GM23338 (cell line): ENCODE data around the gene SLC19A1. TPM values are rescaled to one million over a fixed set of nuclear protein-coding genes. Genes with fewer than 3 reads are reported as not detected.

Experiments
- ATAC-seq: fragments of 200-7000 bp; cut with Tn5 transposase; 3 replicates; pipeline ENCODE4 v1.9.1; 2020
- DNase-seq: peaks from one replicate; pipeline ENCODE4 v3.0.0-alpha.2; 2015; ENCODE audit warnings: low spot score
- H2AFZ ChIP-seq: fragments of 200-600 bp; sonication (generic); 2 replicates; pipeline ENCODE4 v1.8.0; 2016; ENCODE audit warnings: antibody characterized with exemption, mild to moderate bottlenecking, moderate library complexity
- H3F3A ChIP-seq: fragments of 200-600 bp; sonication (generic); replicated peaks from 2 replicates; pipeline ENCODE4 v1.8.0; 2017; ENCODE audit warnings: antibody characterized with exemption, mixed run types, low read depth
- H3K27ac ChIP-seq: fragments of 200-600 bp; sonication (generic); 2 replicates; pipeline ENCODE4 v1.6.1; 2016; ENCODE audit warnings: low read depth
- H3K27me3 ChIP-seq: fragments of 200-600 bp; sonication (generic); 2 replicates; pipeline ENCODE4 v1.8.0; 2016; ENCODE audit warnings: mild to moderate bottlenecking, mixed run types, moderate library complexity; ENCODE audit not compliant: insufficient read depth
- H3K36me3 ChIP-seq: fragments of 200-600 bp; sonication (generic); 2 replicates; pipeline ENCODE4 v1.8.0; 2016; ENCODE audit warnings: mild to moderate bottlenecking; ENCODE audit not compliant: insufficient read depth
- H3K4me1 ChIP-seq: fragments of 200-600 bp; sonication (generic); 2 replicates; pipeline ENCODE4 v1.8.0; 2016; ENCODE audit warnings: mild to moderate bottlenecking, moderate library complexity; ENCODE audit not compliant: insufficient read depth
- H3K4me2 ChIP-seq: fragments of 200-600 bp; sonication (generic); 2 replicates; pipeline ENCODE4 v1.7.1; 2017; ENCODE audit warnings: mixed run types
- H3K4me3 ChIP-seq: fragments of 200-600 bp; sonication (generic); 2 replicates; pipeline ENCODE4 v1.6.1; 2016; ENCODE audit warnings: mixed run types
- H3K79me2 ChIP-seq: fragments of 200-600 bp; sonication (generic); replicated peaks from 2 replicates; pipeline ENCODE4 v1.8.0; 2017; ENCODE audit warnings: mild to moderate bottlenecking; ENCODE audit not compliant: insufficient read depth
- H3K9me2 ChIP-seq: fragments of 200-600 bp; sonication (generic); 2 replicates; pipeline ENCODE4 v1.8.0; 2017; ENCODE audit not compliant: insufficient read depth
- H4K20me1 ChIP-seq: fragments of 200-600 bp; sonication (generic); replicated peaks from 2 replicates; pipeline ENCODE4 v1.8.0; 2017; ENCODE audit warnings: mild to moderate bottlenecking; ENCODE audit not compliant: insufficient read depth
- H3K27ac Mint-ChIP-seq: 2 replicates; pipeline ENCODE4 v1.8.0; 2020; ENCODE audit warnings: inconsistent platforms, mild to moderate bottlenecking, moderate library complexity, mixed read lengths
- H3K27me3 Mint-ChIP-seq: 3 replicates; pipeline ENCODE4 v1.8.0; 2022; ENCODE audit warnings: low read depth, mild to moderate bottlenecking, moderate library complexity, mixed read lengths, inconsistent platforms; ENCODE audit not compliant: insufficient read depth, poor library complexity
- H3K36me3 Mint-ChIP-seq: 3 replicates; pipeline ENCODE4 v1.8.0; 2021; ENCODE audit warnings: low read depth, mild to moderate bottlenecking, inconsistent platforms, moderate library complexity, mixed read lengths
- H3K4me1 Mint-ChIP-seq: 3 replicates; pipeline ENCODE4 v1.8.0; 2020; ENCODE audit warnings: mild to moderate bottlenecking, inconsistent platforms, mixed read lengths
- H3K4me3 Mint-ChIP-seq: 3 replicates; pipeline ENCODE4 v1.8.0; 2021; ENCODE audit warnings: moderate library complexity, mild to moderate bottlenecking, inconsistent platforms, mixed read lengths
- H3K9me3 Mint-ChIP-seq: 3 replicates; pipeline ENCODE4 v1.8.0; 2020; ENCODE audit warnings: moderate library complexity, mild to moderate bottlenecking, inconsistent platforms, mixed read lengths
- EZH2 ChIP-seq: fragments of 200-600 bp; sonication (generic); IDR thresholded peaks from one replicate; pipeline ENCODE4 v1.8.0; 2017; ENCODE audit warnings: antibody characterized with exemption, mild to moderate bottlenecking, low read depth; ENCODE audit not compliant: unreplicated experiment
- EZH2phosphoT487 ChIP-seq: fragments of 200-600 bp; sonication (generic); IDR thresholded peaks from one replicate; pipeline ENCODE4 v1.8.1; 2018; ENCODE audit warnings: antibody characterized with exemption; ENCODE audit not compliant: unreplicated experiment
- JUNB ChIP-seq: IDR thresholded peaks from one replicate; pipeline ENCODE4 v1.6.1; 2016; ENCODE audit warnings: antibody characterized with exemption; ENCODE audit not compliant: unreplicated experiment
- NANOG ChIP-seq: IDR thresholded peaks from 2 replicates; pipeline ENCODE4 v1.6.1; 2016; ENCODE audit warnings: antibody characterized with exemption, borderline replicate concordance
- STAT1 ChIP-seq: IDR thresholded peaks from one replicate; pipeline ENCODE4 v1.6.1; 2016; ENCODE audit warnings: antibody characterized with exemption; ENCODE audit not compliant: unreplicated experiment
- ZNF114 ChIP-seq: fragments of 250-450 bp; sonication (Bioruptor Pico); IDR thresholded peaks from 2 replicates; pipeline ENCODE4 v1.5.0; 2020; ENCODE audit warnings: mild to moderate bottlenecking, moderate library complexity
- ZNF331 ChIP-seq: fragments of 250-450 bp; sonication (Bioruptor Pico); IDR thresholded peaks from 2 replicates; pipeline ENCODE4 v1.5.0; 2020; ENCODE audit warnings: low read depth, mild to moderate bottlenecking, moderate library complexity
- polyA plus RNA-seq: library from polyadenylated mRNA; unstranded; fragments of >200 nt; fragmentation: Nextera tagmentation; extraction: Ambion mirVana; gene quantifications from 2 replicates; pipeline ENCODE4 v1.2.1, GENCODE V29; 2016
- total RNA-seq: library from RNA; depleted of rRNA; stranded (reverse); fragments of >200 nt; shearing (Covaris generic); gene quantifications from 2 replicates; pipeline ENCODE4 v1.2.3, GENCODE V29; 2014
- TF ChIP-seq, protein P1 (sequence below): IDR thresholded peaks from 2 replicates; pipeline ENCODE4 v1.6.1; 2016; ENCODE audit warnings: antibody characterized with exemption
- TF ChIP-seq, protein P2 (sequence below), 2 experiments: fragments of 200-600 bp in 1 of 2; sonication (generic) in 1 of 2; conservative IDR thresholded peaks; 2 replicates each; pipeline versions ENCODE4 v1.5.1 to v1.6.1; 2016 to 2017; ENCODE audit warnings: antibody characterized with exemption in 2 of 2, low read depth in 2 of 2, mild to moderate bottlenecking in 2 of 2, moderate library complexity in 1 of 2
- TF ChIP-seq, protein P3 (sequence below): IDR thresholded peaks from one replicate; pipeline ENCODE4 v1.6.1; 2018; ENCODE audit warnings: antibody characterized with exemption; ENCODE audit not compliant: unreplicated experiment

Gene SLC19A1
- total and polyA plus RNA-seq, 2 experiments from 2014 or later = 31.2 to 33.0 TPM

DNA sequence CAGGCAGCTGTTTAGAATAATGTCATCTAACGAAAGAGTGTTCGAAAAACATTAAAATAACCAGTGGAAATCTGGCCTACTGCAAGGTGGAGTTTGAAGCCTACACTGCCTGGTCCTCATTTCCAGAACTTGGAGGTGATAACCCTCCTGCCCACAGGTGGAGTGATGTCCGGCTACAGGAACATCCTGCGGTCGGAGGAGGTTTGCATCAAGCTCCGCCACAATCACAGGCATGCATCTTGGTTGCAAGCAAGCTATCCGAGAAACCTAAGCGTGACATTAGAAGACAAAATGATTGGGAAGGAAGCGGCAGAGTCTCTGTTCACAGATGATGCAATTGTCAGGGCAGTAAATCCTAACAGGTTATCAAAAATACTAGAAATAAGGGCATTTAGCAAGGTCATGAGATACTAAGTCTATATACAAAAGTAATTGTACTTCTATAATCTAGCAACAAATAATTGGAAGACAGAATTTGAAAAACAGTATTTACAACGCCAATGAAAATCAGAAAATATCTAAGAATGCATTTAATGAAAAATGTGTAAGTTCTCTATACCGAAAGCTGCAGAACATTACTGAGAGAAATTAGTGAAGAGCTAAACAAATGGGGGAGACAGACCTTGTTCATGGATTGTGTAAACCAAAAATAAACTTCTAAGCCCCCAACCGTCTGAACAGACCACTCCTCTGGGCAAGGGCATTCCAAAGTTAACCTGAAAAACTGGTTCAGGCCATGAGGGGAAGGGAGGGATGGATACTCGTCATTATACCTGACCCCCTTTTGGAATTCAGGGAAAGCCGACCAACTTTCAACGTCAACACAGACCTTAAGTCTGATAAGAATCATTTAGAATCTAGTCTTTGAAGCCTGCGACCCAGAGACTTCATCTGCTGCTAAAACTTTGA, 4.7 kb upstream of the SLC19A1 start (continued):
- TF ChIP-seq EZH2 = no peak
- TF ChIP-seq, protein P1, sequence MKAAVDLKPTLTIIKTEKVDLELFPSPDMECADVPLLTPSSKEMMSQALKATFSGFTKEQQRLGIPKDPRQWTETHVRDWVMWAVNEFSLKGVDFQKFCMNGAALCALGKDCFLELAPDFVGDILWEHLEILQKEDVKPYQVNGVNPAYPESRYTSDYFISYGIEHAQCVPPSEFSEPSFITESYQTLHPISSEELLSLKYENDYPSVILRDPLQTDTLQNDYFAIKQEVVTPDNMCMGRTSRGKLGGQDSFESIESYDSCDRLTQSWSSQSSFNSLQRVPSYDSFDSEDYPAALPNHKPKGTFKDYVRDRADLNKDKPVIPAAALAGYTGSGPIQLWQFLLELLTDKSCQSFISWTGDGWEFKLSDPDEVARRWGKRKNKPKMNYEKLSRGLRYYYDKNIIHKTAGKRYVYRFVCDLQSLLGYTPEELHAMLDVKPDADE = no peak

DNA sequence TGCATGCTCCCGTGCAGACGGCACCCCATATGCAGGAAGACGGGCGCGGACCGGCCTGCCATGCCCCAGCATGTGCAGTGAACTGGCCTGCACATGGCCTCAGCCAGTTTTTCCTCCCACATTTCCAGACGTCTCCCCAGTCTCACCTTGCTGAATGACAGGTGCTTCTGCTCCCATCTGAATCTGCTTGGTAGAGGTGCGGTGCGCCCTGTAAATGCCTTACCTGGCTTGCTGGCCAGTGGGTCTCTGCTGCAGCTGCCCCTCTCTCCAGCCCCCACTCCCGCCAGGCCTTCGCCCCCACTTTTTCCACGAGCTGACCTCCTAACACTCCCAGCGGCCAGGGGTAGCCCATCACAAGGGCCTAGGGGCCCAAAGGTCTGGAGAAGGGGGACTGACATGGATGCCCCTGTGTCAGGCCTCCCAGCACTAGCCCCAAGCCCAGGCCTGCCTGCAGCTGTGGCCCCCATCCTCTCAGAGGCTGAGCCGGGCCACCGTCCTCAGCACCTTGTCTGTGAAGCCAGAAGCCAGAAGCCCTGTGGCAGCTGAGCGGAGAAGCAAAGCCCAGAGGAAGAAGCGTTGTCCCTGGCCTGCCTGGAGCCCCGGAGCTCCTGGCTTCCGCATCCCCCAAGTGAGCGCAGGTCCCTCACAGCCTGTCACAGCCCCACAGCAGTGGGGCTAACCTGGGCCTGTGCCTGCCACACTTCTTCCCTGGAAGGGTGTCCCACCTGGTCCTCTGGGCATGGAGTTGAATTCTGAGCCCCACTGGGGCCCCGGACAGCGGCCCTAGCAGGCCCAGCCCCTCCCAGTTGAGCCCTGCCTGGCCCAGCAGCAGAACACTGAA, 3.7 kb upstream of the SLC19A1 start:
- no peak overlapping the region for H2AFZ ChIP-seq
- no peaks in the 10 kb centered on the region for H3K27me3 ChIP-seq
- ATAC-seq = no peak
- DNase-seq = no peak
- TF ChIP-seq JUNB = no peak
- TF ChIP-seq, protein P2, sequence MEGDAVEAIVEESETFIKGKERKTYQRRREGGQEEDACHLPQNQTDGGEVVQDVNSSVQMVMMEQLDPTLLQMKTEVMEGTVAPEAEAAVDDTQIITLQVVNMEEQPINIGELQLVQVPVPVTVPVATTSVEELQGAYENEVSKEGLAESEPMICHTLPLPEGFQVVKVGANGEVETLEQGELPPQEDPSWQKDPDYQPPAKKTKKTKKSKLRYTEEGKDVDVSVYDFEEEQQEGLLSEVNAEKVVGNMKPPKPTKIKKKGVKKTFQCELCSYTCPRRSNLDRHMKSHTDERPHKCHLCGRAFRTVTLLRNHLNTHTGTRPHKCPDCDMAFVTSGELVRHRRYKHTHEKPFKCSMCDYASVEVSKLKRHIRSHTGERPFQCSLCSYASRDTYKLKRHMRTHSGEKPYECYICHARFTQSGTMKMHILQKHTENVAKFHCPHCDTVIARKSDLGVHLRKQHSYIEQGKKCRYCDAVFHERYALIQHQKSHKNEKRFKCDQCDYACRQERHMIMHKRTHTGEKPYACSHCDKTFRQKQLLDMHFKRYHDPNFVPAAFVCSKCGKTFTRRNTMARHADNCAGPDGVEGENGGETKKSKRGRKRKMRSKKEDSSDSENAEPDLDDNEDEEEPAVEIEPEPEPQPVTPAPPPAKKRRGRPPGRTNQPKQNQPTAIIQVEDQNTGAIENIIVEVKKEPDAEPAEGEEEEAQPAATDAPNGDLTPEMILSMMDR (conservative IDR thresholded peaks at IDR 0.05; ENCODE audit: low read depth in 2 of 2) = no peak
- TF ChIP-seq STAT1 = no peak
- TF ChIP-seq EZH2phosphoT487 = no peak
- H3K4me1 ChIP-seq = peaks cover under 1% of the 10 kb centered on the region
- no peaks in the 10 kb centered on the region for H3K36me3 Mint-ChIP-seq
- no peak overlapping the region for H3K27ac ChIP-seq
- no peak overlapping the region for H3K4me3 Mint-ChIP-seq
- no peaks in the 10 kb centered on the region for H3F3A ChIP-seq
- no peaks in the 10 kb centered on the region for H3K36me3 ChIP-seq
- no peaks in the 10 kb centered on the region for H4K20me1 ChIP-seq
- H3K4me1 Mint-ChIP-seq = peaks cover 11% of the 10 kb centered on the region
- H3K9me3 Mint-ChIP-seq = peaks cover 15% of the 10 kb centered on the region
- no peak overlapping the region for H3K4me2 ChIP-seq
- H3K27ac Mint-ChIP-seq = no peak overlapping the region
- peaks cover 5% of the 10 kb centered on the region for H3K79me2 ChIP-seq
- H3K9me2 ChIP-seq = peaks cover 6% of the 10 kb centered on the region; the same call in 1 of the 2 replicates
- H3K4me3 ChIP-seq = no peak overlapping the region
- H3K27me3 Mint-ChIP-seq = peaks cover 15% of the 10 kb centered on the region

DNA sequence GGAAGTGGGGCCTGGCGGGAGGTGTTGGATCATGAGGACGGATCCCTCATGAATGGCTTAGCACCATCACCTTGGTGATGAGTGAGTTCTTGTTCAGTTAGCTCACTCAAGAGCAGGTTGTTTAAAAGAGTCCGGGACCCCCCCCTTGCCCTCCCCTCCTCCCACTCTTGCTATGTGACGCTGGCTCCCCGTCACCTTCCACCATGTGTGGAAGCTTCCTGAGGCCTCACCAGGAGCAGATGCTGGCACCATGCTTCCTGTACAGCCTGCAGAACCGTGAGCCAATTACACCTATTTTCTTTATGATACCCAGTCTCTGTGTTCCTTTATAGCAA, 3.0 kb upstream of the SLC19A1 start:
- no peaks in the 10 kb centered on the region; the same call in 1 of the 2 replicates for H3K4me1 ChIP-seq
- H3K36me3 ChIP-seq = no peaks in the 10 kb centered on the region
- no peaks in the 10 kb centered on the region for H3K36me3 Mint-ChIP-seq
- peaks cover 11% of the 10 kb centered on the region for H3K27me3 Mint-ChIP-seq
- no peaks in the 10 kb centered on the region for H3F3A ChIP-seq
- ATAC-seq (no peak), DNase-seq (no peak)
- H3K9me2 ChIP-seq = peaks cover 6% of the 10 kb centered on the region; the same call in 1 of the 2 replicates
- no peak overlapping the region for H3K4me3 Mint-ChIP-seq
- H3K27me3 ChIP-seq = no peaks in the 10 kb centered on the region
- no peak overlapping the region for H3K4me3 ChIP-seq
- no peak overlapping the region for H3K27ac Mint-ChIP-seq
- H3K9me3 Mint-ChIP-seq = peaks cover 15% of the 10 kb centered on the region
- H3K4me1 Mint-ChIP-seq = peaks cover 8% of the 10 kb centered on the region
- no peak overlapping the region for H3K27ac ChIP-seq
- peaks cover 13% of the 10 kb centered on the region for H3K79me2 ChIP-seq
- H4K20me1 ChIP-seq = 0 out of 2 replicates have a peak, but pooled peaks cover 4% of the 10 kb centered on the region
- no peak overlapping the region for H3K4me2 ChIP-seq
- H2AFZ ChIP-seq = no peak overlapping the region
- TF ChIP-seq EZH2phosphoT487 = no peak
- no peak for TF ChIP-seq ZNF331
- no peak for TF ChIP-seq ZNF114 (CRISPR knock-in tag)
- no peak for TF ChIP-seq NANOG
- TF ChIP-seq, protein P2 (conservative IDR thresholded peaks at IDR 0.05; ENCODE audit: low read depth in 2 of 2) = no peak
- TF ChIP-seq, protein P3, sequence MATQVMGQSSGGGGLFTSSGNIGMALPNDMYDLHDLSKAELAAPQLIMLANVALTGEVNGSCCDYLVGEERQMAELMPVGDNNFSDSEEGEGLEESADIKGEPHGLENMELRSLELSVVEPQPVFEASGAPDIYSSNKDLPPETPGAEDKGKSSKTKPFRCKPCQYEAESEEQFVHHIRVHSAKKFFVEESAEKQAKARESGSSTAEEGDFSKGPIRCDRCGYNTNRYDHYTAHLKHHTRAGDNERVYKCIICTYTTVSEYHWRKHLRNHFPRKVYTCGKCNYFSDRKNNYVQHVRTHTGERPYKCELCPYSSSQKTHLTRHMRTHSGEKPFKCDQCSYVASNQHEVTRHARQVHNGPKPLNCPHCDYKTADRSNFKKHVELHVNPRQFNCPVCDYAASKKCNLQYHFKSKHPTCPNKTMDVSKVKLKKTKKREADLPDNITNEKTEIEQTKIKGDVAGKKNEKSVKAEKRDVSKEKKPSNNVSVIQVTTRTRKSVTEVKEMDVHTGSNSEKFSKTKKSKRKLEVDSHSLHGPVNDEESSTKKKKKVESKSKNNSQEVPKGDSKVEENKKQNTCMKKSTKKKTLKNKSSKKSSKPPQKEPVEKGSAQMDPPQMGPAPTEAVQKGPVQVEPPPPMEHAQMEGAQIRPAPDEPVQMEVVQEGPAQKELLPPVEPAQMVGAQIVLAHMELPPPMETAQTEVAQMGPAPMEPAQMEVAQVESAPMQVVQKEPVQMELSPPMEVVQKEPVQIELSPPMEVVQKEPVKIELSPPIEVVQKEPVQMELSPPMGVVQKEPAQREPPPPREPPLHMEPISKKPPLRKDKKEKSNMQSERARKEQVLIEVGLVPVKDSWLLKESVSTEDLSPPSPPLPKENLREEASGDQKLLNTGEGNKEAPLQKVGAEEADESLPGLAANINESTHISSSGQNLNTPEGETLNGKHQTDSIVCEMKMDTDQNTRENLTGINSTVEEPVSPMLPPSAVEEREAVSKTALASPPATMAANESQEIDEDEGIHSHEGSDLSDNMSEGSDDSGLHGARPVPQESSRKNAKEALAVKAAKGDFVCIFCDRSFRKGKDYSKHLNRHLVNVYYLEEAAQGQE = no peak
- TF ChIP-seq JUNB = no peak
